Trophoblast cell (in vitro differentiated cells and primary cell): ENCODE measurements around the gene RBFOX1.

Experiments
- DNase-seq, 2 donors: peaks; one replicate each; pipeline ENCODE4 v3.0.0-alpha.2; 2016
- H2AFZ ChIP-seq: 2 replicates; pipeline ENCODE4 v1.6.1; 2013; ENCODE audit warnings: low read length, moderate library complexity, mild to moderate bottlenecking; ENCODE audit not compliant: insufficient read depth, poor library complexity
- H2AK5ac ChIP-seq: 2 replicates; pipeline ENCODE4 v1.6.1; 2013; ENCODE audit warnings: mild to moderate bottlenecking, low read length
- H2BK120ac ChIP-seq: 2 replicates; pipeline ENCODE4 v1.6.1; 2013; ENCODE audit warnings: low read length, mild to moderate bottlenecking, moderate library complexity; ENCODE audit not compliant: insufficient read depth, poor library complexity
- H2BK12ac ChIP-seq: 2 replicates; pipeline ENCODE4 v1.6.1; 2013; ENCODE audit warnings: mild to moderate bottlenecking, low read length, moderate library complexity
- H2BK5ac ChIP-seq: 2 replicates; pipeline ENCODE4 v1.6.1; 2013; ENCODE audit warnings: low read length, low read depth, moderate library complexity, mild to moderate bottlenecking; ENCODE audit not compliant: poor library complexity
- H3K14ac ChIP-seq: 2 replicates; pipeline ENCODE4 v1.6.1; 2013; ENCODE audit warnings: mild to moderate bottlenecking, low read length
- H3K18ac ChIP-seq: 2 replicates; pipeline ENCODE4 v1.6.1; 2013; ENCODE audit warnings: mild to moderate bottlenecking, low read length
- H3K23ac ChIP-seq: 2 replicates; pipeline ENCODE4 v1.6.1; 2013; ENCODE audit warnings: low read length
- H3K27ac ChIP-seq: 2 replicates; pipeline ENCODE4 v1.5.1; 2013; ENCODE audit warnings: low read depth, mild to moderate bottlenecking, inconsistent platforms, low read length, moderate library complexity
- H3K27me3 ChIP-seq: 2 replicates; pipeline ENCODE4 v1.6.1; 2013; ENCODE audit warnings: inconsistent platforms, mild to moderate bottlenecking, low read length, moderate library complexity; ENCODE audit not compliant: insufficient read depth
- H3K36me3 ChIP-seq, 2 experiments: 1 replicate in 1 of 2; 2 replicates in 1 of 2; pipeline ENCODE4 v1.6.1; 2013; ENCODE audit warnings: low read length in 2 of 2, mild to moderate bottlenecking in 2 of 2, moderate library complexity in 1 of 2; ENCODE audit not compliant: insufficient read depth in 2 of 2, control insufficient read depth in 1 of 2
- H3K4ac ChIP-seq: 2 replicates; pipeline ENCODE4 v1.6.1; 2013; ENCODE audit warnings: low read depth, mild to moderate bottlenecking, low read length, moderate library complexity
- H3K4me1 ChIP-seq, 2 experiments: 1 replicate in 1 of 2; 2 replicates in 1 of 2; pipeline ENCODE4 v1.6.1; 2013; ENCODE audit warnings: low read length in 2 of 2, mild to moderate bottlenecking in 2 of 2, moderate library complexity in 1 of 2; ENCODE audit not compliant: insufficient read depth in 2 of 2, control insufficient read depth in 1 of 2
- H3K4me2 ChIP-seq: 2 replicates; pipeline ENCODE4 v1.6.1; 2013; ENCODE audit warnings: inconsistent platforms, mild to moderate bottlenecking, low read length, moderate library complexity
- H3K4me3 ChIP-seq: 2 replicates; pipeline ENCODE4 v1.5.1; 2013; ENCODE audit warnings: mild to moderate bottlenecking, low read depth, low read length, inconsistent platforms
- H3K79me1 ChIP-seq: one replicate; pipeline ENCODE4 v1.6.1; 2013; ENCODE audit warnings: low read length
- H3K79me2 ChIP-seq: 2 replicates; pipeline ENCODE4 v1.6.1; 2013; ENCODE audit warnings: low read length, mild to moderate bottlenecking; ENCODE audit not compliant: control insufficient read depth, insufficient read depth, poor library complexity
- H3K9ac ChIP-seq: 2 replicates; pipeline ENCODE4 v1.6.1; 2013; ENCODE audit warnings: mild to moderate bottlenecking, low read length
- H3K9me3 ChIP-seq: 2 replicates; pipeline ENCODE4 v1.6.1; 2013; ENCODE audit warnings: low read depth, mild to moderate bottlenecking, control low read depth, inconsistent platforms, low read length; ENCODE audit not compliant: insufficient read depth
- H4K12ac ChIP-seq: 2 replicates; pipeline ENCODE4 v1.6.1; 2013; ENCODE audit warnings: low read depth, mild to moderate bottlenecking, low read length, moderate library complexity
- H4K8ac ChIP-seq: 2 replicates; pipeline ENCODE4 v1.6.1; 2013; ENCODE audit warnings: low read depth, mild to moderate bottlenecking, low read length, moderate library complexity
- H4K91ac ChIP-seq: one replicate; pipeline ENCODE4 v1.6.1; 2013; ENCODE audit warnings: low read depth, mild to moderate bottlenecking, low read length, moderate library complexity
- WGBS: extraction: QIAGEN DNeasy Blood & Tissue Kit; methylation state at CpG from one replicate; pipeline ENCODE4 v1.1.7; 2013; ENCODE audit warnings: missing lambda C conversion rate; ENCODE audit not compliant: insufficient read length, insufficient coverage; ENCODE audit errors: extremely low coverage; 5-methylcytosine and 5-hydroxymethylcytosine counted together

The RBFOX1 gene

GRCh38 chr16:7440886-7441400 is 108.3 kb downstream of the RBFOX1 start:
- H2BK5ac ChIP-seq, result no peak overlapping the region

GRCh38 chr16:7442050-7442449 is 109.4 kb downstream of the RBFOX1 start:
- Histone ChIP-seq H3K4me2 (no peak overlapping the region), H2BK5ac (no peak overlapping the region), H3K27ac (no peak overlapping the region), H3K79me1 (no peaks in the 10 kb centered on the region), H3K36me3 (no peaks in the 10 kb centered on the region), H3K18ac (no peak overlapping the region), H3K4me3 (no peak overlapping the region), H3K9me3 (peaks cover 2% of the 10 kb centered on the region), H2BK120ac (no peak overlapping the region), H3K4ac (no peak overlapping the region), H4K8ac (no peak overlapping the region), H3K9ac (no peak overlapping the region), H2AK5ac (no peak overlapping the region), H3K23ac (no peak overlapping the region), H3K79me2 (no peaks in the 10 kb centered on the region), H3K27me3 (no peaks in the 10 kb centered on the region), H2BK12ac (no peak overlapping the region), H4K12ac (no peak overlapping the region), H2AFZ (no peak overlapping the region), H4K91ac (no peak overlapping the region), H3K14ac (no peak overlapping the region), H3K4me1 (no peaks in the 10 kb centered on the region)
- no CpG with 5 or more reads among the region's 7 CpGs for WGBS
- no peak for DNase-seq

More at GRCh38 chr16:7440886-7441400, 108.3 kb downstream of the RBFOX1 start:
- Histone ChIP-seq H3K23ac (no peak overlapping the region), H2AFZ (no peak overlapping the region), H3K14ac (no peak overlapping the region), H4K8ac (no peak overlapping the region), H3K4ac (no peak overlapping the region), H3K79me1 (no peaks in the 10 kb centered on the region), H3K18ac (no peak overlapping the region), H3K9me3 (peaks cover 2% of the 10 kb centered on the region), H3K27me3 (no peaks in the 10 kb centered on the region), H3K27ac (no peak overlapping the region), H3K79me2 (no peaks in the 10 kb centered on the region), H3K4me1 (no peaks in the 10 kb centered on the region), H3K36me3 (no peaks in the 10 kb centered on the region), H4K91ac (no peak overlapping the region), H4K12ac (no peak overlapping the region), H3K4me2 (no peak overlapping the region), H2AK5ac (no peak overlapping the region), H2BK12ac (no peak overlapping the region), H3K4me3 (no peak overlapping the region), H2BK120ac (no peak overlapping the region), H3K9ac (no peak overlapping the region)
- no CpG with 5 or more reads among the region's 6 CpGs for WGBS
- no peak for DNase-seq

GRCh38 chr16:7443142-7443541 is 110.5 kb downstream of the RBFOX1 start:
- no CpG with 5 or more reads among the region's 4 CpGs for WGBS
- Histone ChIP-seq H3K36me3 (no peaks in the 10 kb centered on the region), H3K18ac (no peak overlapping the region), H4K12ac (no peak overlapping the region), H2AK5ac (no peak overlapping the region), H2BK120ac (no peak overlapping the region), H3K9me3 (peaks cover 2% of the 10 kb centered on the region), H3K4me3 (no peak overlapping the region), H3K79me2 (no peaks in the 10 kb centered on the region), H2BK5ac (no peak overlapping the region), H3K4me2 (no peak overlapping the region), H3K4ac (no peak overlapping the region), H2BK12ac (no peak overlapping the region), H3K27ac (no peak overlapping the region), H2AFZ (no peak overlapping the region), H4K8ac (no peak overlapping the region), H3K79me1 (no peaks in the 10 kb centered on the region), H4K91ac (no peak overlapping the region), H3K14ac (no peak overlapping the region), H3K27me3 (no peaks in the 10 kb centered on the region), H3K9ac (no peak overlapping the region), H3K4me1 (no peaks in the 10 kb centered on the region), H3K23ac (no peak overlapping the region)
- DNase-seq, result no peak

GRCh38 chr16:7443648-7444365 is 111.2 kb downstream of the RBFOX1 start:
- Histone ChIP-seq H4K12ac (no peak overlapping the region), H2BK120ac (no peak overlapping the region), H4K91ac (no peak overlapping the region), H4K8ac (no peak overlapping the region), H3K79me2 (no peaks in the 10 kb centered on the region), H2BK12ac (no peak overlapping the region), H3K4ac (no peak overlapping the region), H3K18ac (no peak overlapping the region), H3K27ac (no peak overlapping the region), H3K36me3 (no peaks in the 10 kb centered on the region), H3K79me1 (no peaks in the 10 kb centered on the region), H3K9ac (no peak overlapping the region), H3K27me3 (no peaks in the 10 kb centered on the region), H3K23ac (no peak overlapping the region), H2BK5ac (no peak overlapping the region), H3K4me1 (no peaks in the 10 kb centered on the region), H3K4me2 (no peak overlapping the region), H3K14ac (no peak overlapping the region), H2AK5ac (no peak overlapping the region), H3K9me3 (peaks cover 2% of the 10 kb centered on the region), H2AFZ (no peak overlapping the region), H3K4me3 (no peak overlapping the region)
- no CpG with 5 or more reads among the region's 11 CpGs for WGBS
- no peak for DNase-seq
